ENCODE measurements around the gene DCHS2.

- TF ChIP-seq CTCF (IDR thresholded peaks at IDR 0.05; ENCODE audit: borderline replicate concordance, extremely low read depth, low read length, poor library complexity, severe bottlenecking) (no peak), EZH2 (IDR thresholded peaks at IDR 0.05; ENCODE audit: borderline replicate concordance, low read depth, low read length, severe bottlenecking) (no peak)
Measured at GRCh38 chr4:154313004-154313585, 178.5 kb downstream of the DCHS2 start.
